Stimulated activated CD8-positive, alpha-beta memory T cell treated with anti-CD3 and anti-CD28 coated beads, Interleukin-2, amount 100 ng/mL, for 48 hours (primary cell): ENCODE measurements around the gene ZNF774.
"Not testable (repeated sequence)": the region's sequence is repeated elsewhere in the genome, so short reads cannot be mapped to it uniquely, and the experiment has no call there.

Experiments
- DNase-seq, 2 donors: peaks; one replicate each; pipeline ENCODE4 v3.0.0-alpha.2; 2020; ENCODE audit warnings: low read depth in 2 of 2

ZNF774 gene

GRCh38 chr15:90345857-90346256, 6.2 kb upstream of the ZNF774 start:
- DNase-seq, result no peak

DNA sequence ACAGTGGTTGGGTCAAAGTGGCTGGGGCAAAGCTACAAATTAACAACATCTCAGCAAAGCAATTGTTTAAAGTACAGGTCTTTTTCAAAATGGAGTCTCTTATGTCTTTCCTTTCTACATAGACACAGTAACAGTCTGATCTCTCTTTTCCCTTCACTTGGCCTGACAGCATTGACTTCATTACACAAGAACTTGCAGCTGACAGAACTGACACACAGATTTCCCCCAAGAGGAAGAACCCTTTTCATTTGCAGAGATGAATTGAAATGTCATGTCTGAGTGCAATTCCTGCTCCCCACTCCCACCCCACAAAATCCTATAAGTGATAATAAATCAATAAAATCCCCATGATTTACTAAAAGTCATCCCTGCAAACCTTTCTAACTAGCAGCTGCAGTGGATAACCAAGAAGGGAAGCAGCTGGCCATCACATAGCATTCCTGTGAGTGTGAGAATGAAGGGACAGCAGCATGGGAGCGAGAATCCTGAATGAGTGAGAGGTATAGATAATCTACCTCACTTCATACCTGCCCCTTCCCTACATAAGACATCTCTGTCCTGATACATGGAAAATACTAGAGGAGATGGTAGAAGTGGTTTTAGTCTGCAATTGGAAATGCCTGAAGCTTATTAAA, 4.5 kb upstream of the ZNF774 start:
- DNase-seq, result not testable (repeated sequence)

- DNase-seq, result no peak
These were observed 3.6 kb upstream of the ZNF774 start for GRCh38 chr15:90348456-90348855.

DNA sequence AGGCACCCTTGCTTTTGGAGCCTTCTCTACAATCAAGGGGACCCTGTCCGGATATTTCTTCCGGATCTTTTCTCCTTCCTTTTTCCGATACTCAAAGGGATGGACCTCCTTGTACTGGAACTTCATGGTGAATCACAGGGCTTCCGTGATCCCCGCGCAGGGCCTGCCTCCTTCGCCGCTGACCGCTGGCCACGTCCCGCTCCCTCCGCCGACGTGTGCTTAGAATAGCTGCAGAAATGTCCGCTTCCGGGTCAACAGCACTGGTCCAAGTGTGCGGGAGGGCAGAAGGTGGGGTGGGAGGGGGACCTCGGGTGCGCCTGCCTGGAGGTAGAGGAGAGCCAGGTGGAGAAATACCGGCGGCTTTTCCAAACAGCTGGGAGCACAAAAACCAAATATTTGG, 3.0 kb upstream of the ZNF774 start:
- DNase-seq, result no peak

DNA sequence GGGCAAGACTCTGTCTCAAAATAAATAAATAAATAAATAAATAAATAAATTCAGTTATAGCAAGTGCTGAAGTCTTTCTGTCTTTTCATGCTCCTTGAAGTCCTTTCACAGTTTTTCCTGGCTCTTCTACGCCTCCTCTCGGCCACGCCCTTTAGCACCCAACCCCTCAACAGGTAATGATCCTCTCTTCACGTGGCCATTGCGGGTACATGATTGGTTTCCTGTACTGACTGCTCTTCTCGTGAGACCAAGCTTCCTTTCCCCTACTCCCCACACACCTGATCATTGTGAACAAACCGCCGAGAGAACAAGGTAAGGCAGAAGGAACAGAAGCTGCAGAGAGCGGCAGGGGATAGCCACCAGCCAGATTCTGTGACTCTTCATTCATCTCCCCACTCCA, 2.3 kb upstream of the ZNF774 start:
- no peak for DNase-seq

DNA sequence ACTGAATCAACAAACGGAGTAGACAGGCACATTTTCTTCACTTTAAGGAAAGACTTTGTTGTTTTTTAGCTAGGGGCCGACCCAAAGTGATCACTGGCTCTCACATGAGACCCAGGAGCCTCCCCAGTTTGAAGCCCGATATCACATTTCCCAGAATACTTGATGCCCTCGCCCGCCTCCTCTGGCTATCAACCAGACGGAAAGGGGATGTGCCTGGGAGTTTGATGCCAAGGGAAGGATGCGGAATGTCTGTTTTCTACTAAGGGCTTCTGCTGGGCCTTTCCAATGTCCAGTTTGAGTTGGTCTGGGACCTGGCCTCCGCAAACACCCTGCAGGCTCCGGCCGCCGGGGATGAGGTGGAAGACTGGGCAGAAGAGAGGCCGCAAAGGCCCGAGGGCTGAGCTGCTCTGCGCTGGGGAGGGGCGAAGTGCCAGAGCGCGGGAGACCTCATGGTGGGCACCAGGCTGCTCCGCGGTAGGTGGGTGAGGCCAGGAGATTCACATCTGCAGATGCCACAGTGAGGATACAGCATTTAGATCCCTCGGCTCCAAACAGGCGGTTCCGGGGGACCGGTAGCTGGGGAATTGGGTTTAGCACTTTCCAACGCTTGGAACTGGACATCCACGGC, 491 bp upstream of the ZNF774 start:
- DNase-seq, result no peak

DNA sequence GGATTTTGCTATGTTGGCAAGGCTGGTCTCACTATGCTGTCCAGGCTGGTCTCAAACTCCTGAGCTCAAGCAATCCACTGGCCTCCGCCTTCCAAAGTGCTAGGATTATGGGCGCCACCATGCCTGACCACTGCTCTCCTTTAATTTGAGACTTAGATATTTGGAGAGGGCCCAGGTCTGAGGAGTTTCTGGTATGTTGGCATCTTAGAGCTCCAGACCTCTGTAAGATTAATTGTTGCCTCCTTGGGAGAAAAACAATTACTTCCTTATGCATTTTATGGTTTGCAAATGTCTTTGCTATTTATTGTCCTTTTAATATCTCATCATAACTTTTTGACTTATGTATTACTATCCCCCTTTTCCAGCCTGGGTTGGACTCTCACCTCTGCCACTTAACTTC, 2.9 kb downstream of the ZNF774 start:
- no peak for DNase-seq

DNA sequence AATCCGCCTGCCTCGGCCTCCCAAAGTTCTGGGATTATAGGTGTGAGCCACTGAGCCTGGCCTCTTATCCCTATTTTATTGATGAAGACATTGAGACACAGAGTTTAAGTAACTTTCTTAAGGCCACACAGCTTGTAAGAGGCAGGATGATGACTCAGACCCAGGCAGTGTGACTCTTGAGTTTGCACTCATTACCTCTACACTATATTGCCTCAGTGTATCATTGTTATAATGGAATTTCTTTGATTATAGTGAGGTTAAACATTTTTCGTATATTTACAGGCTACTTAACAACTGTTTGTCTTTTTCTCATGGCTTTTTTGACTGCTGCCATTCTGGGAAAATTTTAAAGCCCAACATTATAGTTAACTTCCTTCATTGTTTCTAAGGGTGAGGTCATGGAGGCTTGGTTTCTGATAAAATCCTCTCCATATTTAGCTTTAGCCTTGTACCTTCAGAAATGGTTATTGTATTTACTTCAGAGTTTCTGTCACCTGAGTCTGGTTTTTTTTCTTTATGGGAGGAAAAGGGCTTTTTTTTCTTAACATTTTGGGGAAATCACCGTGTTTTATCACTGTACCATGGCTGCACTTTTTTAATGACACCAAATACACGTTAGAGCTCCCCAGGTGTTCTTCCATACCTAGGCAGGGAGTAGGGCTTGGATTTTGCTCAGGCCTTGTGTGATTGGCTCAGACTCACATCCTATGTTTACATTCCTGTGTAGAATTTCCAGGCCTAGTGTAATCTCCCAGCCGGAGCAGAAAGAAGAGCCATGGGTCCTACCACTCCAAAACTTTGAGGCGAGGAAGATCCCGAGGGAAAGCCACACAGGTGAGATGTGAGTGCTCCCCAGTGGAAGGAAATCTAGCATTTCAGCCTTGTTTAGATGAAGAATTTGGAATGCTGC, 6.3 kb downstream of the ZNF774 start:
- no peak for DNase-seq

DNA sequence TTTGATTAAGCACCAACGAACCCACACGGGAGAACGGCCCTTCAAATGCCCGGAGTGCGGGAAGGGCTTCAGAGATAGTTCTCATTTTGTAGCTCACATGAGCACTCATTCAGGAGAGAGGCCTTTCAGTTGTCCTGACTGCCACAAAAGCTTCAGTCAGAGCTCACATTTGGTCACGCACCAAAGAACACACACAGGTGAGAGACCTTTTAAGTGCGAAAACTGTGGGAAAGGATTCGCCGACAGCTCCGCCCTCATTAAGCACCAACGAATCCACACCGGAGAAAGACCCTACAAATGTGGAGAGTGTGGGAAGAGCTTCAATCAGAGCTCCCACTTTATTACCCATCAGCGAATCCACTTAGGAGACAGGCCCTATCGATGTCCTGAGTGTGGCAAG, 8.7 kb downstream of the ZNF774 start:
- no peak for DNase-seq

DNA sequence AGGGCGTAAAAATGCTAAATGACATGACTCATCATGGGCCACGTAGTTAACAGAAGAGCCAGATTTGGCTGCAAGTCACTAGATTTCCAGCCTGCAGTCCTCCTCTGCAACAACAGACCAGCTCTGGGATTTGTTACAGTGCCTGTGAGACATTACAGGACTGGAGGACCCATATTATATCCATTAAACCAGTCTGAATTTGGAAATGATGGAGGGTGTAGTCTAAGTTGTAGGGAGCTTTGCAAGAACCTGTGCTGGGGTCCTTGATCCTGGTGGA, 10.8 kb downstream of the ZNF774 start:
- DNase-seq, result no peak

DNA sequence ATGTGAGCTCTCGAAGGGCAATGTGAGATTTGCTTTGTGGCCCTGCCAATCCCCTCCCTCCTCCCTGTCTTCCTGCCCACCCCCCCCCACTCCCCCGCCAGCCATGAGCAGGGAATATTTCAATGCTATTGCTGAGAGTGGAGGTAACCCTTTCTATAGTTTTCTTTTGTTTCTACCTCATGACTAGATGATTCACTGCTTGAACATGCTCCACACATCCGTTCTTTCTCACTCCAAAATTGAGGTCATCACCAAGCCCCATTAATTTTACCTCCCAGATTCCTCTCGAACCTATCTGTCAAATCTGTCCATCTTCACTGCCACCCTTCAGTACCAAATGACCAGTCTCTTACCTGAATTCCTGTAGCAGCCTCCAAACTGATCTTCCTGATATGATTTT, 12.2 kb downstream of the ZNF774 start:
- DNase-seq, result no peak

- no peak for DNase-seq
These were observed 13.5 kb downstream of the ZNF774 start for GRCh38 chr15:90365414-90366055.

DNA sequence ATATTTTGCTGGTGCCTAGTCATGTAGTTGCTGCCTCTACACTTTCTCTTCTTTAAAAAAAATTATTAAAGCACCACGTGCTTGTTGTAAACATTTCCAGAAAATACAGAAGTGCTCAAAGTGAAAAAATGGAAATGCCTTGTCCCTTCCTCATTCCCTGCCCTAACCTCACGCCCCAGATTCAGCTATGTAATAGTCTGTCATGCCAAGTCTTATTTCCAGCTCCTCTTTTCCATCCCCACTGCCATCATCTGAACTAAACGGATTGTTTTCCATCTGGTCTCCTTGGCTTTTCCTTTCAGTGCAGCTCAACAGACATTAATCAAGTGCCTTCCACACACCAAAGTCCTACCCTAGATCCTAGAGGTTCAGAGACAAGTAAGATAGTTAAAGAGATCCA, 15.5 kb downstream of the ZNF774 start:
- no peak for DNase-seq

DNA sequence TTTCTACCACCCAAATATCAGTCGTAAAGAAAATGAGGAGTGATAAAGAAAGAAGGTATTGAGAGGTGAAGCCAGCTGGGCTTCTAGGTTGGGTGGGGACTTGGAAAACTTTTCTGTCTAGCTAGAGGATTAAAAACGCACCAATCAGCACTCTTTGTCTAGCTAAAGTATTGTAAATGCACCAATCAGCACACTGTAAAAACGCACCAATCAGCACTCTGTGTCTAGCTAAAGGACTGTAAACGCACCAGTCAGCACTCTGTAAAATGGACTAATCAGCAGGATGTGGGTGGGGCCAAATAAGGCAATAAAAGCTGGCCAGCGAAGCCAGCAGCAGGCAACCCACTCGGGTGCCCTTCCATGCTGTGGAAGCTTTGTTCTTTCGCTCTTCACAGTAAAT, 23.0 kb downstream of the ZNF774 start:
- no peak for DNase-seq

DNA sequence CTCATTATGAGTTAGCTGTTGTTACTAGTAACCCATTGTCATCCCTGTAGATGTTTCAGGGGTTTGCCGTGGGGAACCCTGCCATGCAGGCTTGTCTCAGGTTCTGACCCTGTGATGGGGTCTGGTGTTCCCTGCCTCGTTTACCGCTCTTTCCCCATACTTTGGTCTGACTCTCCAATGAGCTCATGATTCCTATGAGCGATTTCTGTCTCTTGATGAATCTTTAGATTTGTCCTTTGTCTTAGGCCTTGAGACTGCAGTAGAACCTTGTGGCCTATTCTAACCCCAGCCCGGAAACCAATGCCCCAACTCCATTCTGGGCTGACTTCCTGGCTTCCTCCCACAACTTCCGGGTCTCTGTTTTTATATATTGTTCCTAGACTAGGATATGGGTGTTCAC, 24.7 kb downstream of the ZNF774 start:
- peak; percentile 21 to 30 for DNase-seq

GRCh38 chr15:90379263-90379662, 27.2 kb downstream of the ZNF774 start:
- DNase-seq, result no peak

- DNase-seq, result no peak
These were observed 29.4 kb downstream of the ZNF774 start for GRCh38 chr15:90381515-90381914.

GRCh38 chr15:90382320-90382719, 30.2 kb downstream of the ZNF774 start:
- no peak for DNase-seq

DNA sequence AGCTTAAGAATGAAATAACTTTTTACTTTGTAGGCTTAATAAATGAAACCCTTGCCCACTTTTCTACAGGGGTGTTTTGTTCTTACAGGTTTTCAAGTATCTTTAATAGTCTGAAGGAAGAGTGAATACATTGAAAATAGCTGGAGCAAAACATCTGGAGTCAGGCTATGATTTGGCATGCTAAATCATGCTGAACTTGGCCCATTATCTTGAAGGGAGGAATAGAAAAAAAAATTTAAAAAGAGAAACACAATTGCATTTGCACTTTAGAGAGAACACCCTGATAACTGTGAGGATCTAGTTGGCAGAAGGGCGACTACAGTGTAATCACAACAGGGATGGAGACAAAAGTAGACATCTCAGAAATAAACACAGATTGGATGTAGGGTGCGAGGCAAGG, 34.1 kb downstream of the ZNF774 start:
- no peak for DNase-seq

DNA sequence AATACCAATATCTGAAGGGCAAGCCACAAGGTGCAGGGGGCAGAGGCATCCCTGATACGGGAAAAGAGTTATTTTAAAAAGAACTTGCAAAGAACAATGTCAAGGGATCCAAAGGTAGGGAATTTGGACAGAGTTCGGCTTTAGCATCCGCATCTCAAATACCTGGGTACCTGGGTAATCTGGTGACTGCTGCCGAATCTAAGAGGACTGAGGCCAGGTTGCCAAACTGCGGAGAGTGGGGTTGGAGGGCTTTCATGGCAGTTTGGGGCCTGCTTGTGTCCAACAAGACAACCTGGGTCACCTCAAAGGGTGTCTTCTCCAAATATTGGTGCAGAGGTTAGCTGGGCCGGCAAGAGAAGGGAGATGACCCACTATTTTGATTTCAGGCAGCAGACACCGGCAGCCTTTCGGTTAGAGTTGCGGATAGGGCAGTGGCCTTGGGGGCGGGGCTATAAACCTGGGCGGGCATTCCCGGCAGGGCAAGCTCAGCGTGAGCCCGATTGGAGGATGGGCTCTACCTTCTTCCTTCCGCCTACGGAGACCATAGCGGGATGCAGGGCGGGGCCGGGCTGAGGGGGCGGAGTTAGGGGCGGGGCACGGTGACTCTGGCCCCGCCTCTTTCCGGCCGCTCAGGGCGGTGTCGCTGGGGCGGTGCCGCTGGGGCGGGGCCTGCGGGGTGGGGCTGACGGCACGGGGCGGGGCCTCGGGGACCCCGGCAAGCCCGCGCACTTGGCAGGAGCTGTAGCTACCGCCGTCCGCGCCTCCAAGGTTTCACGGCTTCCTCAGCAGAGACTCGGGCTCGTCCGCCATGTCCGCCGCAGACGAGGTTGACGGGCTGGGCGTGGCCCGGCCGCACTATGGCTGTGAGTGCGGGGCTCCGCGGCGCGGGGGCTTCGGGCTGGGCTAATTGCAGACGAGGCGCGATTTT, 35.7 kb downstream of the ZNF774 start, which contains the start of gene IQGAP1:
Gene IQGAP1, plus strand, starts transcription at position 709 of the 928 bp plus-strand sequence. Its CDS starts 100 bp downstream, at position 809.
- DNase-seq, result peak; percentile 95 to 99
